ENCODE results near the gene LRRC36. TPM values are rescaled to one million over a fixed set of nuclear protein-coding genes. Genes with fewer than 3 reads are reported as not detected.

The LRRC36 gene
- total and polyA plus RNA-seq, 8 donors = 3.0 to 73.6 (median 55.7) TPM

DNA sequence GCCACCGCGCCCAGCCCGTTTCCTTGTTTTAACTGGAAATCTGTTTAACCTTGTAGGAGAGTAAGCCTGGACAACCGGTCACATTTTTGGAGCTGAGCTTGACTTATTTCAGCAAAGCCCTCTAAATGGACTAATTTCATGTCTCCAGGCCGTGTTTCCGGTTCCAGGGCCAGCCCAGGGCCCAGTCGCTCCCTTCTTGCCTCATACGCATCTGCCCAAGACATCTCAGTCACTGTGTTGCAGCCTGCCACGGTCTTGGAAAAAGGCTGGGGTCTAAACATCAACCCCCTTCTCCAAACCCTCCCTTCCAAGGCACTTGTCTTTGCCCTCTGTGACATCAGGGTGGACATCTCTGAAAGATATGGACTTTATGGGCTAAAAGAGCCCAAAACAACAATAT is 28.3 kb upstream of the LRRC36 start:
- intact Hi-C loops (cut with DNase I) = no loop called here
- DNase-seq (no peak), ATAC-seq (no peak)
- H3K27ac ChIP-seq = no peak overlapping the region
- no peaks in the 10 kb centered on the region for H3K4me1 ChIP-seq
- no peaks in the 10 kb centered on the region for H3K27me3 ChIP-seq
- TF ChIP-seq, protein P1, sequence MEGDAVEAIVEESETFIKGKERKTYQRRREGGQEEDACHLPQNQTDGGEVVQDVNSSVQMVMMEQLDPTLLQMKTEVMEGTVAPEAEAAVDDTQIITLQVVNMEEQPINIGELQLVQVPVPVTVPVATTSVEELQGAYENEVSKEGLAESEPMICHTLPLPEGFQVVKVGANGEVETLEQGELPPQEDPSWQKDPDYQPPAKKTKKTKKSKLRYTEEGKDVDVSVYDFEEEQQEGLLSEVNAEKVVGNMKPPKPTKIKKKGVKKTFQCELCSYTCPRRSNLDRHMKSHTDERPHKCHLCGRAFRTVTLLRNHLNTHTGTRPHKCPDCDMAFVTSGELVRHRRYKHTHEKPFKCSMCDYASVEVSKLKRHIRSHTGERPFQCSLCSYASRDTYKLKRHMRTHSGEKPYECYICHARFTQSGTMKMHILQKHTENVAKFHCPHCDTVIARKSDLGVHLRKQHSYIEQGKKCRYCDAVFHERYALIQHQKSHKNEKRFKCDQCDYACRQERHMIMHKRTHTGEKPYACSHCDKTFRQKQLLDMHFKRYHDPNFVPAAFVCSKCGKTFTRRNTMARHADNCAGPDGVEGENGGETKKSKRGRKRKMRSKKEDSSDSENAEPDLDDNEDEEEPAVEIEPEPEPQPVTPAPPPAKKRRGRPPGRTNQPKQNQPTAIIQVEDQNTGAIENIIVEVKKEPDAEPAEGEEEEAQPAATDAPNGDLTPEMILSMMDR (IDR thresholded peaks at IDR 0.05) = no peak
- H3K4me3 ChIP-seq = no peak overlapping the region
- no peaks in the 10 kb centered on the region for H3K9me3 ChIP-seq
- H3K36me3 ChIP-seq = no peaks in the 10 kb centered on the region

DNA sequence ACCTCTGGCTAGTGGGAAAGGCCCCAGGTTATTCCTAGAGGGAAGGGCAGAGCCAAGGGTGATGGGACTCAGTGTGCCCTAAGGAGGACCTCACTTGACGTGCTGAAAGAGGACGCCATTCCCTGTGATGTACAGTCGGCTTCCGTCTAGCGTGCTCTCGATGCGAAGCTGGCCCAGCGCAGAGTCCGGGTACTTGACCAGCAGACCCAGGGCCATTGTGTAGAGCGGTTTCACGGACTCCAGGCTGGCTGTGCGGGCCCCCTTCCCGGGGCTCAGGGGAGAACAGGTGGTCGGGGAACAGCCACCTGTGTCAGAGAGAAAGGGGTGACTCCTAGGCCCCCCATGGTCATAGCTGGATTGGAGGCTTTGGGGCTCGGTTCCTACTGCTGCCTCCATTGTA is 27.3 kb upstream of the LRRC36 start:
- Histone ChIP-seq H3K4me3 (no peak overlapping the region), H3K9me3 (no peaks in the 10 kb centered on the region), H3K27ac (no peak overlapping the region), H3K4me1 (no peaks in the 10 kb centered on the region), H3K36me3 (no peaks in the 10 kb centered on the region), H3K27me3 (no peaks in the 10 kb centered on the region)
- TF ChIP-seq, protein P1 (IDR thresholded peaks at IDR 0.05) = no peak
- ATAC-seq (no peak), DNase-seq (no peak)
- intact Hi-C loops (cut with DNase I) = no loop called here

DNA sequence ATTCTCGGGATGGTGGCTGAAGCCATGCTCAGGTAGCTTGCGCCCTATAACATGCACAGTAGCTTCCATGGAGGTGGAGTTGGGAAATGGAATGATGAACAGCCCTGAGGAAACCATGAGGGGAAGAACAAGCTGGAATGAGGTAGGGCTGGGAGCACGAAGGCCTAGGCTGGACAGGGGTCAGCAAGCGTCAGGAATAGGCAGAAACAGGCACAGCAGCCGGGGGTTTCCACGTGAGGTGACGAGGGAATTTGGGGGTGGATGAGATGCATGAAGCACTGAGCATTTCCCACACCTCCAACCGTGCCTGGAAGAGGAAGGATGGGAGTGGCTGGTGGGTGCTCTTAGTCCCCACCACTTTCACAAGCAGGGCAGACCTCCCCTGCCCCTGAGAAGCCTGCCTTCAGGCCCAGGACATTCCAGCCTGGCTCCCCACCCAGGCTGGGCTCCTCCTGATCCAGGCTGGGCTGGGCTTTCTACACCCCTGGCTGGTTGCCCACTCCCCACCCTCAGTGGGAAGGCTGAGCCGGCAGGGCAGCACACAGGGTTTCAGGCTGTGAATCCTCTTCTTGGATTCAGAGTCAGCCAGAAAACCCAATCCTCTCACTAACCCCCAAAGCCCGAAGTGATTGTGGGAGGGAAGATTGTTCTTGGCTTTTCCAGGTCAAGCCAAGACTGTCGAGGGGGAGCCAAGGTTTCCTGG is 25.4 kb upstream of the LRRC36 start:
- TF ChIP-seq, protein P1 (IDR thresholded peaks at IDR 0.05) = no peak
- ATAC-seq (peak; percentile 66), DNase-seq (peak in 1 of 4 donors; percentile 49)
- Histone ChIP-seq H3K4me1 (no peaks in the 10 kb centered on the region), H3K9me3 (no peaks in the 10 kb centered on the region), H3K4me3 (no peak overlapping the region), H3K36me3 (no peaks in the 10 kb centered on the region), H3K27ac (peak overlapping the region in 1 of 2 donors; percentile 7), H3K27me3 (no peaks in the 10 kb centered on the region)
- intact Hi-C loops (cut with DNase I) = no loop called here

DNA sequence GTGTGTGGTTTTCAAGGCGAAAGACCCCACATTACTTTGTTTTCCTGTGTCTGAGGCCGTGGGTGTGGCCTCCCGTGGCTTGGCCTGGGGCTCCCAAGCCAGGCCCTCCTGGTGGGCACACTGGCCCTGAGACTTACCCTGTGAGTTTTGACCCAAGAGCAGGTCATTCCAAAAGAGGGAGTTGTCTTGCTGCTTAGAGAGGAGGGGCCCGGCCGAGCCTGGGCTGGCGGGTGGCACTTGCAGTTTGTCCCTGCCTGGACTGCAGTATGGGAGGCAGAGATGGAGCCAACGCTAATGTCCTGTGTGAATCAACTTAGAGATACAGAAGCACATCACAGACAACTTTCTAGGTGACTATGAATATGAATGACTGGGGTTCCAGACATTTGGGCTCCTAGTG is 24.5 kb upstream of the LRRC36 start:
- H3K27ac ChIP-seq = no peak overlapping the region
- ATAC-seq (no peak), DNase-seq (no peak)
- no peaks in the 10 kb centered on the region for H3K4me1 ChIP-seq
- H3K9me3 ChIP-seq = no peaks in the 10 kb centered on the region
- TF ChIP-seq, protein P1 (IDR thresholded peaks at IDR 0.05) = no peak
- no peaks in the 10 kb centered on the region for H3K36me3 ChIP-seq
- H3K27me3 ChIP-seq = no peaks in the 10 kb centered on the region
- no peak overlapping the region for H3K4me3 ChIP-seq
- intact Hi-C loops (cut with DNase I) = no loop called here

DNA sequence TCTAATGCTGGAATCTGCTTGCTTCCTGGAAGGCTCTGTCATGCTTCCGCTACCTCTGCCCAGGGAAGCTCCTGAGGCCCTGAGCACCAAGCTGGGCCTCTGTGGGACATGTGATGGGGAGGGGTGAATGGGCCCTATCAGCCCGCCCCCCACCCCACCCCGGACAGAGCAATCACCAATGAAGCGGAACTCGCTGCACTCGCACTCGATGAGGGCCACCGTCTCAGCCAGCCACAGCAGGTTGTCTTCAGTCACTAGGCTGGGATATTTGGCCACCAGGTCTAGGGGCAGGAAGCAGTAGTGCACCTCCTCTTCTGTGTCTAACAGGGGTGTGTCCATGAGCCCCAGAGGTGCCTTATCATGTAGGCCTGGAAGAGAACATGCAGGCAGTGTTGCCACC is 23.6 kb upstream of the LRRC36 start:
- TF ChIP-seq, protein P1 (IDR thresholded peaks at IDR 0.05) = no peak

More for the DNA sequence above, 23.6 kb upstream of the LRRC36 start:
- Histone ChIP-seq H3K4me1 (no peaks in the 10 kb centered on the region), H3K36me3 (no peaks in the 10 kb centered on the region), H3K27me3 (no peaks in the 10 kb centered on the region), H3K4me3 (no peak overlapping the region), H3K9me3 (no peaks in the 10 kb centered on the region), H3K27ac (no peak overlapping the region)
- no peak for ATAC-seq
- DNase-seq = no peak
- intact Hi-C loops (cut with DNase I) = no loop called here
